Stimulated activated naive CD8-positive, alpha-beta T cell treated with anti-CD3 and anti-CD28 coated beads, Interleukin-15, Interleukin-2, amounts not matched to agents 100 U/mL and 50 U/mL, for 24 hours (primary cell): ENCODE data around the gene PAPOLB.
A peak's percentile ranks its signal among the peaks of the same experiment; 100 is the strongest.

Experiments used
- ATAC-seq: fragments of 150-1000 bp; cut with Tn5 transposase; one replicate; pipeline ENCODE4 v1.10.0; 2021
- DNase-seq: peaks from one replicate; pipeline ENCODE4 v3.0.0; 2021

Gene PAPOLB

DNA sequence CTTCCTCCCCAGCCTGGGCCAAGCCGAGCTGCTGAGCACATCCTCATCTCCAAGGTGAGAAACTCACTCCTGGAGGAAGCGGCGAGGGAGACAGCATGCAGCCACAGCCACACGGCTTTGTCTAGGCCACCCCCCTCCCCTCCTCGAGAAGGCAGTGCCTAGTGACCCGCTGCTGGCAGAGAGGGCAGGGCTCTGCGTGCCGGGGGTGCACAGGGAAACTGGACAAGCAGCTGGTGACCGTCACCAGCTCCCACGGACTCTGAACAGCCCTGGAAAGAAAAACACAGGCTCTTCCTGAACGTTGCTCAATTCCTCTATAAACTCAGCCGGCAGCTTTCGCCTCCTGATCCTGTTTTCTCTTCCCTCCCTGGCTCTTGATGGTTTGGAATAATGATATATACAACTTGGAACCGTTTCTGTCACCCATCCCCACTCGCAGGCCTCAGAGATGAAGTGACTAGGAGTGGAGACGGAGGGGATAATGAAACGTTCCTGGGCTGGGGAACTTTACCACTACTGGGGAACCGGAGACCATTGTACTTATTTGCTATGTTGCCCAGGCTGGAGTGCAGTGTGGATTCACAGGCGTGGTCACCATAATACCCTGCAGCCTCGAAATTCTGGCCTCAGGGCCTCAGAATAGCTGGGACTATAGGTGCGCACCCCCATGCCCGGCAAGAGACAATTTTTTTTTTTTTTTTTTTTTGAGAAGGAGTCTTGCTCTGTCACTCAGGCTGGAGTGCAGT lies 19.3 kb downstream of the PAPOLB start:
- DNase-seq: no peak
- ATAC-seq: no peak

DNA sequence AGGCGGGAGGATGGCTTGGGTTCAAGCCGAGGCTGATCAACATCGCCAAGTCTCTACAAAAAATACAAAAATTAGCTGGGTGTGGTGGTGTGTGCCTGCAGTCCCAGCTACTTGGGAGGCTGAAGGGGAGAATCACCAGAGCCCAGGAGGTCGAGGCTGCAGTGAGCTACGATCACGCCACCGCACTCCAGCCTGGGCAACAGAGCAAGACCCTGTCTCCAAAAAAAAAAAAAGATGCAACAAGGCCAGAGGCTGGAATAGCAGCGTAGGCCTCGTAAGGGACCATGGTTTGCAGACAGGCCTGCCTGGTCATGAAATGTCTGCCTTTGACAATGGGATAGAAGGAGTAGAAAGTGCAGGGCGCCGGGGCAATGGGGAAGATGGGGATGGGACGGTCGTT lies 20.0 kb downstream of the PAPOLB start:
- ATAC-seq (no peak), DNase-seq (no peak)

DNA sequence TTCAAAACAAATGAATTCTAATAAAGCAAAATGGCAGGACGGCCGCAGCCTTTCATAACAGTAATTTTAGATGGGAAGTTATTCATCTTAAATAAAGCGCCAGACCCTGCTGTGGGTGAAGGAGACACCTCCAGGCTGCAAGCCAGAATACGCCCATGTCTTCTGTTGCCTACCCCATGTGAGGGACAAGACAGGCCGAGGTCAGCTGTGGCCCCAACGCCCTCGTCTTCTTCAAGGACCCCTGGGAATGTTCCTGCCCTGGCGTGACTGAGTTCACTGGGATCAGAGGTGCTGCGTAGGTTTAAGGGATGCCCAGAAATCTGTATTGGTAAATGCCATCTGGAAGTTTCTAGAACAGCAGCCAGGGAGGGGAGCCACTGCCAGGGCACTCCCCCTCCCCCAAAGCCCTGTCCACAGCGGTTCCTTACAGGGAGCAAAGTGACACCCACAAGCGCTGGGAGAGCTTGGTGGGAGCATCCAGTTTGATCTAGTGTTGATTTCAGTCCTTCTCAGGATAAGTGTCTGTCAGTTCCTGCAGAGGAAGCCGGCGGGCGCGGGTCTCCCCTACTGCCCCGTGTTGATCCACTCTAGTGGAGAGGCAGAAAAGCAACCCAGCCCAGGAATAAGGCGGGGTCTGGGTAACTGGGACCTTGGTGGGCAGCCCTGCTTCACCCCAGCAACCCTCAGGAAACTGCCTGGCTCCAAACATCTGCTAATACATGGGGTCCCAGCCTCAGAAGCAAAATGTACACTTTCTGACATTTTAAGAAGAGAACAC lies 20.6 kb downstream of the PAPOLB start:
- ATAC-seq: no peak
- no peak for DNase-seq

DNA sequence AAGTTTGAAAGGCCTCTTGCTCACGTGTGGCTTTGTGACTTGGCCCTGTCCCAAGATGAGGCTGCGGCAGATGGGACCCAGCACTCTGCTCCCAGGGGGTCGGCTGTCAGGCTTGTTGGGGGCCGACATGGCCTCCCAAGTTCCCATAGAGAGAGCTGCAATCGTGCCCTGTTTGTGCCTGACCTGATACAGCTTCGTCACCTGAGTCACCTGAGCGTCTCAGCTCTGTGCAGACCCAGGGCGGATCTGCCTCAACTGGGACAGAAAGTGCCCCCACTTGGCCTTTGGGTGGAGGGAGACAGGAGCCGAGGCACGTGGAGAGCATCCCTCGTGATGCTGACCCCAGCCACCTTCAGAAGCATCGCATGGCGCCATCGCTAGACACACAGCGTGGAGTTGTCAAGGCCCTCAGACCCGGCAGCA lies 21.7 kb downstream of the PAPOLB start:
- ATAC-seq: no peak

DNA sequence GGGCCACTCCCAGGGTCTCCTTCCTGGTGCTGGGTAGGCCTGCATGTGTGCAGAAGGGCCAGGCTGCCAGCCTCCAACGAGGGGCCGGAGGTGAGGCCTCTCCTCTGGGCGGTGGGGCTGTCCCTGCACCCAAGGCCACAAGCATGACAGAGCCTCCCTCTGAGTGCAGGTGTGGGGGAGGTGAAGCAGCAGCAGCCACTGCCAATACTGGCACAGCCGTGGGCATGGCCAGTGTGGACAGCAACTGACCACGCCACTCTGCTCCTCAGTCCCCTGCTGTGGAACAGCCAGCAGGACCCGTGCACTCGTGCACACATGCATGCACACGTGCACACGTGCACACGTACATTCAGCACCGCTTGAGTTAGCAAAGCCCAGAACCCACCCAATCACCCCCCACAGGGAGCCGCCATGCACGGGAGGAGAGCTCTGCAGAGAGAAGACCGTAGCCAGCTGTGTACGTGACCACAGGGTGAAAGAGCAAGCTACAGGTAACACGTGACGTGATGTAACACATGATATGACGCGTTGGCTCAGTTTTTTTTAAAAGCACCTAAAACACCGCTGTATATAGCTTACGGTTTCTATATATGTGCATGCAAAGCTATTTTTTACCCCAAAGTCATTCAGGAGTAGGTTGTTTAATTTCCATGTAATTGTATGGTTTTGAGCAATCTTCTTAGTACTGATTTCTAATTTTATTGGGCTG lies 23.1 kb downstream of the PAPOLB start:
- no peak for ATAC-seq
- no peak for DNase-seq

More for the DNA sequence above, 21.7 kb downstream of the PAPOLB start:
- DNase-seq: no peak

DNA sequence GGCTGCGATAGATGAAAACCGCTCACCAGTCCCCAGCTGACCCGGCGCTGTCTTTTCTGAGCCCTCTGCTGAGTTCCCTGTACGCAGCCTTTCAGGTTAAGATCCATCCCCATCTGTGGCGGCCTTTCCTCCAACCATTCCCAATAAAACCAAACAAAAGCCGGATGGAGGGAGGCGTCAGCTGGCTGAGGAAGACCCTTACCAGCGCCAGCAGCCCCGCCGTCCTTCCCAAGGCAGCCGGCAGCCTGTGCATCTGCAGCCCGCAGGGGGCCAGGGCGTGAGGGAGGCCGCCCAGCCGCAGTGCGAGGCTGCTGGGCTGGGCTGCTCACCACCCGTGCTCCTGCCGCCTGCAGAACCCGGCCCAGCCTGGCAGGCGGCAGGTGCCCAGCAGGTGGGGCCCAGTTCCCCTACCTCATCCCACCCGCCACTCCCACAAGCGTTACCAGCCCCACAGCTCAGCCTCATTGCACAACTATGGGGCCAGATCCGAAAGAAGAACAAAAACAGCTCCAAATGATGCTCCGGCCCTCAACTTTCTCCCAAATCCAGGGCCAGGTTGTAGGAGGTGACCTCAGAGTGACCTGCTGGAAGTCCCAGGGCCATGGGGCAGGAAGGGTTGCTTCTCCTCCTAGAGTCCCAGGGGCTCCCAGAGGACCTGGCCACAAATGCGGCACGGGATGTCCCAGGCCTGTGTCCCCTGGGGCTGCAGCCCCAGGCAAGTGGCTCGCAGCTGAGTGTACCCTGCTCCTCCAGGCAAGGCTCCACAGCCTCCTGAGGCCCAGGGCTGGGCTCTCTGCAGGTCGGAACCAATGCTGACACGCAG lies 23.8 kb downstream of the PAPOLB start:
- ATAC-seq: no peak
- DNase-seq: no peak

DNA sequence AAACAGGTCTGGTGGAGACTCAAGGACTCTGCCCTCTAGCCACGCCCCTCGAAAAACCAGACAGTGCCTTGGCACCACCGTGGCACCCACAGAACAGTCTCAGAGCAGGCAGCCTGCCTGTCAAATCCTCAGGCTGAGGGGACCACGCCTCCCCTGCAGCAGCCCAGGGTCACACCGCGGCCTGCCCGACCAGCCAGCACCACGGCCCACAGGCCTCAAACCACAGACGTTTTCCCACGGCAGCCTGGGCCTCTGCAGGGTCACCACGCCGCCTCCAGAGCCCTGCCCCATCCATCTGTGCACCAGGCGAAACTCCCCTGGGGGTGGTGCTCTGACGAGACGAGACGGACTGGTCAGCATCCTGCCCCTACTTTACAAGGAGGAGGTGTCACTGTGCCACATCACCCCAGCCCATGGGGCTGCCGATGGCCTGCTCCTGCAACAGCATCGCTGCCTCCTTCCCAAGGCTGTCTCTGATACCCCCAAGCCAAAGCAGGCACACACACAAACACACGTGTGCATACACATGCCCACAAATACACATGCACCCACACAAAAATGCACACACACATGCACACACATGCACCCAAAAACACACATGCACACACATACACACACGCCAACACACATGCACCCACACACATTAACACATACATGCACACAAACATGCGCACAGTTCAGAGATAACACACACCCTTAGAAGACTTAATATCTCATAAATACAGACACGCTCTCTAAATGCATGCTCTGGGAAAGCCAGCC lies 24.6 kb downstream of the PAPOLB start:
- DNase-seq: no peak
- ATAC-seq: no peak

DNA sequence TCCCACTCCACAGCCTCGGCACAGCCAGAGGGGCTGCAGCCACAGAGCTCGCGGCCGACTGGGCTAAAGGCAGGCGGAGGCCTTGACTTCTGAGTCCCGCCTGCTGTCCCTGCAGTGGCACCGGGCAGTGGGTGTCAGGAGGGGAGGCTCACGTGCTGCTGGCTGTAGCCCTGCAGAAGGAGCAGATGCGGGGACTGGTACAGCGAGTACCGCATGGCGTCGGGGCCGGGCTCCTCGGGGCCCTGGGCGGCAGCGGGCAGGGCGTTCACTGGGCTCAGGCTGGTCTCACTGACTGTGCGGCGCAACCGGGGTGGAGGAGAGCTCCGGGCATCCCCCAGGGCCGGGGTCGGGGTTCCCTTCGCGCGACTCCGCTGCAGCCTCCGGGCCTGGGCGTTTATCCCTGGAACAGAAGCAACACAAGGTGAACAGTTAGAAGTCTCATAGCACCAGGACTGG lies 25.6 kb downstream of the PAPOLB start:
- DNase-seq: no peak
- no peak for ATAC-seq

DNA sequence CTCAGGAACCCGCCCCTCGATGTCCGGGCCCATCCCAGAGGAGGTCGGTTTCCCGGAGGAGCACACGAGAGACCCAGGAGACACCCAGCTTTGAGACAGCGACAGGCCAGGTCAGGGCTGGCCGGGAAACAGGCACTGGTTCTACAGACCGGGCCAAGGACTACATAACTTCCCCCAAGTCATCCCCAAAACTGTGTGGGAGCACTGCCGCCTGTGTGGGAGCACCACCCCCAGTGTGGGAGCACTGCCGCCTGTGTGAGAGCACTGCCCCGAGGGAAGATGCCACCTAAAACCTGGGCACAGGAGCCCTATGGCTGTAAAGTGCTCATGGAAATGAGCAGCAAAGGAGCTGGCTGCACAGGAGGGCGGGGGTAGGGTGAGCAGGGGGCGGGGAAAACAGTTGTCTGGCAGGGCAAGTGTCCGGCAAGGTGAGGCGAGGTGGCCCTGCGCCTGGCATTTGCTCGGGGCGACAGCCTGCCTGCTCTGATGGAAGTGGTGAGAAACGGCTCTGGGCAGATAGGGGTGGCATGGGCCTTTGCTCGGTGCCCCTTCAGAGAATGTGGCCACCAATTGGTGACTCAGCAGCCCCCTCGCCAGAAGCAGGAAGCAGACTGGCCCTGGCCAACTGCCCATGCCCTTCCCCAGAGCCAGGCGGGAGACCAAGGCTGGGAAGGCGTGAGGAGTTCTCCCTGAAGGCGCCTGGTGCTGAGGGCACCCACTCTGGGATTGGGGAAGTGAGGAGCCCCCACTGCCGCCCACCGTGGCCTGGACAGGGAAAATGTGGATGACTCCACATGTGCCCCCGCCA lies 26.2 kb downstream of the PAPOLB start:
- ATAC-seq (no peak), DNase-seq (no peak)

DNA sequence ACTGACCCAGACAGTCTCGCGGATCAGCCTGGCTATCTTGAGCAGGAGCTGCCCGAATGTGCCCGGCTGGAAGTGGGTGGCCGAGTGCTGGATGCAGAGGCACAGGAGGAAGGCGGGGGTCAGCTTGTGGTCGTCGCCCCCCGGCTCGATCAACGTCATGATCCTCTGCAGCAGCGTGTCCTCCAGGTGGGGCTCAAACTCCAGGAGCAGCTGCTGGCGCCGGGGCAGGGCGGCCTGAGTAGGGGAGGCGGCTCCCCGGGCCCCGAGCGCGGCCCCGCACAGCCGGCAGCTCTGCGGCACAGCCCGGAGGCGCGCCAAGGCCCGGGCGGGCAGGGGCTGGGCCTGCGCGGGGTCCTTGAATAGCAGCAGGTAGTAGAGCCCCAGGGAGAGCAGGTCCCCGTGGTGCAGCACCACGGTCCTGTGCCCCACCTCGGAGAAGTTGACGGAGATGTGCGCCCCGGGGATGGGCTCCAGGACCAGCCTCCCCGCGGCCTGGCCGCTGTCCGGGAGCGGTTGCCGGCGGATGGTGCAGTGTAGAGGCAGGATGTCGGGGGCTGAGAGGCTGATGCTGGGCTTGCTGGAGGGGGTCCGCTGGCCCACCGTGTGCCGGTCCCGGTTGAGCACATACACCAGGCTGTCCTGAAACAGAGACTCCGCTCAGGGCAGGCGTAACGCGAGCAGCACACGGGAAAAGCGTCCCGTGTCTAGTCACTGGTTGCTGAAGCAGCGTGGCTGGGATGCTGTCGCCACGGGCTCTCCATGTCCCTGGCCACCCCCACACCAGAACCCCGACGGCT lies 27.0 kb downstream of the PAPOLB start:
- DNase-seq (no peak), ATAC-seq (no peak)

DNA sequence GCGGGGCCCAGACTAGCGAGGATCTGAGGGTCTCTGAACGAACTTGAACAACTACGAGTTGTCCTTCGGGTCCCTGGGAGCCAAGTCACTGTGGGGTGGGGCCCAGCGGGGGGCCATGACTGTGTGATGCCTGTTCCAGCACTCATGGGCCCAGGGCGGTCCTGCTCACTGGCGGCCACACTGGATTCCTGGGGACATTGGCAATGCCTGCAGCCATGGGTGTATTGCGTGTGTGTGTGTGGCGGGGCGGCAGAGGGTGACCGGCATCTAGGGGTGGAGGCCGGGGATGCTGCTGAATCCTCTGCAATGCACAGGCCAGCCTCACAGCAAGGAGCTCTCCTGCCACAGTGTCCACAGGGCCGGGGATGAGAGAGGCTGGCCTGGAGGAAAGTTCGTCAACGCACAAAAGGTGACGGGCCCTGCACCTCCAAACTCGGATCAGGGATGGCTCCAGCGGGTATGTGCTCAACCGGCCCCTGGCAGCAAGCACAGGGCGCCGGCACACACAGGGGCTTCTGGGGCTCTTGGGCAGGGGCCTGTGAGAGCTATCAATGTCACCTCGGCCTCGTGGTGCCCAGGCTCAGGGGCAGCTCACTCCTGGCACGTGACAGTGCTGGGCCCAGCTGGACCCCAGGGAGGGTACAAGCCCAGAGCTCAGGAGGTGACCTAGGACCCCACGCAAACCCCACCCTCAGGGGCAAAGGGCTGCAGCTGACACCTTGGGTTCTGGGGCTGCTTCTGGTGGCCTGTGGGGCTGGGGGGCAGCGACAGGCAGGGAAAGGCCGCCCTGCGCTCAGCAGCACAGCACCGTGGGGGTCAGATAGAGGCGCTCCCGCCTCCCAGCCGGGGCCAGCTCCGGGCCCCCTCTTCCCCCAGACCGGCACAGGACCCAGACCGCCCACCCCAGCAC lies 27.9 kb downstream of the PAPOLB start:
- DNase-seq: no peak

DNA sequence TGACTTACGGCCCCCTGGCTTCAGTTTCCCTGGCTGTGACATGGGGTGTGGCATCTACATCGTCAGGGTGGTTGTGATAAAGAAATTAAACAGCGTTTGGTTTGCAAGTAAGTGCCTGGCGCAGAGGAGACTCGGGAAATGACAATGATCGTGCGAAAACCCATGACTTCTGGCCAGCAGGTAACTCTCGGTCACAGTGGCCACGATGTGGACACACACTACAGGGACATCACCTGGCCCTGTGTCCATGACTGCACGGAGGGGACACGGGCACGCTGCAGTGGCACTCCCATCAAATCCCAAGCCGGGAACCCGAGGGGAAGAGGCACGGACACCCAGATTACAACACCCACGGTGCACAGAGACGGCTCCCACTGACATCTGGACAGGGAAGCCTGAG lies 28.7 kb downstream of the PAPOLB start:
- DNase-seq (no peak), ATAC-seq (no peak)

More for the DNA sequence above, 27.9 kb downstream of the PAPOLB start:
- no peak for ATAC-seq

DNA sequence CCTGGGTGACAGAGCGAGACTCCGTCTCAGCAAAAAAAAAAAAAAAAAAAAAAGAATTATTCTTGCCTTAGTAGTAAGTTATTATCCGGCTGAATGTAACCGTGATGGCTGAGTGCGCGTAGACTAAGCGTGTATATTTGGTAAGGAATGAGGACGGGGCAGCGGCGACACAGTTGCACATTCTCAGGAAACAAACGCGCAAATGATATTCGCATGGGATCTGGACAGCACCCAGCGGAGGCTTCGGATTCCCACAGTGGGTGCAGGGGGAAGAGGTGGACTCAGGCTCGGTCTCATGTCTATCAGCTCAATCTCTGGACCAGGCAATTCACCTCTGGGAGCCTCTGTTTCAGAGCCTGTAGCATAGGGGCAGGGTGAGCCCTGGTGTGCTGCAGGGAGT lies 29.1 kb downstream of the PAPOLB start:
- no peak for DNase-seq
- no peak for ATAC-seq

DNA sequence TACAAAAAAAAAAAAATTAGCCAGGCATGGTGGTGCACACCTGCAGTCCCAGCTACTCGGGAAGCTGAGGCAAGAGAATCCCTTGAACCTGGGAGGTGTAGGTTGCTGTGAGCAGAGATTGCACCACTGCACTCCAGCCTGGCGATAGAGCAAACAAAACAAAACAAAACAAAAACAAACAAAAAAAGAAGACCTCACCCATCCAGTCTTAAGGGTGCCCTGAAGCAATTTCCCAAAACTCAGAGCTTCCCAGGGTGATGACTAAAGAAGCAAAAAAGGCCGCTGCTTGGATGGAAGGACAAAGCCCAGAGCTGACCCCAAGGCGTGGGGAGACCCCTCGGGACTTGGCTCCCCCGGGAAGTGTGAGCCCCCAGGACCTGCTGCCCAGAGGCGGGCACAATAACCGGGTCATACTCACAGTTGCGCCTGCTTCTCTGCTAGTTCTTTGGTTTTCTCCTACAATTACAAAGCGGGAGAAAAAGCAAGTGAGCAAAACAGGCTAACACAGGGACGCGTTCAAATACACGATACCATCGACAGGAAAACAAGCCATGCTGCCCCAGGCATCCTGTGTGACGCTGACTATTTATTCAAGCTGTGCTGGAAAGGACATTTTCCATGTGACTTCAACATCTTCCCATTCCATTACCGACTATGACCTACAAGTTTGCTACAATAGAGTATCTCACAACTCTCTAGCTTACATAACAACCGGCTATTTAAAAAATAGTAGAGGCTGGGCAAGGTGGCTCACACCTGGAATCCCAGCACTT lies 29.9 kb downstream of the PAPOLB start:
- DNase-seq (no peak), ATAC-seq (no peak)

DNA sequence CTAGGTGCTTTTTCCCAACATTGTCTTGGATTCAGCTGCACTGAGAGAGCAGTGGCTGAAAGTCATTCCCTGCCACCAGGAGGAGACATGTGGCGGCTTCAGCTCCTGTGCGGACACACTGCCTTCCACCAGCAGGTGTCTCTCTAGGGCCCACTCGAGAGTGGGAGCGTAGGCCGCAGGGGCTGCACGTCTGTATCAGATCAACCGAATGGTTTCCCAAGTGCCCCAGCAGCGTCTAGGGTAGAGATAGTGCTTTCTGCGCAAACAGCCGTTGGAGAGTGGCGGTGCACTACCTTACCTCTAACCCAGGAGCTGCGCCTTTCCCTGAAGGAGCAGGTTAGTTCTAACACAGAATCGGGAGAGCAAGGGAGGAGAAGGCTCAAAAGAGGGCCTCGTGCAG lies 31.7 kb downstream of the PAPOLB start:
- peak; percentile 65 for DNase-seq
- peak; percentile 75 for ATAC-seq

DNA sequence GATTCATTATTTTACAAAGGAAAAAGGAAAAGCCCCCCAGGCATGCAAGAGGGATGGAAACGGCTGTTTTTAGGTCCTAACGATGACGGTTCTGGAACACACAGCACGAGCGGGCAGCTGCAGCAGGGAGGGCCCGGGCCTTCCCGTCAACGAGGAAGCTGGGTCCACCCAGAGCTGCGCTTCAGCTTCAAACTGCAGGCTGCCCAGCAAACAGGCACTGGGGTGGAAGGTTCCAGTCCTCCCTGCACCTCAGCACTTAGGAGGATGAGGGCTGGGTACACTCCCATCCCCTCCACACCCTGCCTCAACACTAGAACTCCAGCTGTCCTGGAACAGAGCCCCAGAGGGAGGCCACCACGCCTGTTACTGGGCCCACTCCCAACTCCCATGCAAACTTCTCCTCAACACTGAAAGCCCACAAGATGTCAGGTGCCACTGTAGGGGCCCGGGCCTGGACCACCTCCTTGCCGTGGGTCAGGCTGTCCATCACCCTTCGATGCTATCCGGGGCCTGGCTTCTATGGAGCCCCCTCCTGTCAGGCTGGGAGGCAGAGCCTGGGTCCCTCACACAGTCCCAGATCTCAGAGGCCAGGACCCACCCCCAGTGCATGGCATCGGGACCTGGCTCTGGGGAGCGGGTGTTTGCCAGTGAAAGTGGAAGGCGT lies 33.0 kb downstream of the PAPOLB start:
- ATAC-seq (no peak), DNase-seq (no peak)

DNA sequence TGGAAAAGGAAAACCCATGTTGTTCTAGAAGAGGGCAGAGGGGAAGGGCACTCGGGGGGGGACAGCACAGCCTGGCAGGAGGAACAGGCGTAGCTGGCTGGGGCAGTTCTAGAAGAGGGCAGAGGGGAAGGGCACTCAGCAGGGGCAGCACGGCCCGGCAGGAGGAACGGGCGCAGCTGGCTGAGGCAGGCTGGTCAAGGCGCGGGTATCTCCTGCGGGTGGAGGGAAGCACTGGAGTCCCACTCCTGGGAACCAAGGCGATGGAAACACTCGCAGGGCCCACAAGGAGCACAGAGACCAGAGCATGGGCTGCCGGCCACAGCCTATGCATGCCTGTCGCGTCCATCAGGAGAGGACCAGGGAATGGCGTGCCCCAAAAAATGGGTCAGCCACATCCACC lies 36.7 kb downstream of the PAPOLB start:
- DNase-seq (no peak), ATAC-seq (no peak)
